Activated CD8-positive, alpha-beta memory T cell treated with anti-CD3 and anti-CD28 coated beads for 24 hours (primary cell): ENCODE measurements around the gene MR1.
"Not testable (repeated sequence)": the region's sequence is repeated elsewhere in the genome, so short reads cannot be mapped to it uniquely, and the experiment has no call there.

Source experiments
- DNase-seq: peaks from one replicate; pipeline ENCODE4 v3.0.0-alpha.2; 2020

The MR1 gene

GRCh38 chr1:181032535-181032934 lies 1.2 kb upstream of the MR1 start:
- no peak for DNase-seq

- peak; percentile 81 for DNase-seq
Observed at GRCh38 chr1:181033128-181033798, 520 bp upstream of the MR1 start.

DNA sequence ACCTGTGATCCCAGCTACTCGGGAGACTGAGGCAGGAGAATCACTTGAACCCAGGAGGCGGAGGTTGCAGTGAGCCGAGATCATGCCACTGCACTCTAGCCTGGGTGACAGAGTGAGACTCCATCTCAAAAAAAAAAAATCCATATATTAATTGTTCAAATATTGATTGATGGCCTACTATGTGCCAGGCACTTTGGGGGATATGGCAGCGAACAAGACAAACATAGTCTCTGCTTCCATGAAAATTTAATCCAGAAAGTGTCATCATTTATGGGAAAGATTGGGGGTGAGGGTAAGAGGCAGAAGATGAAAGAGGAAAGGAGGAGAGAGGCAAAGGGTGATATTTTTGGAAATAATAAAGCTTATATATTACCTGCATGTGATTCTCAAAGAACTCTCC lies 1.4 kb downstream of the MR1 start:
- DNase-seq: not testable (repeated sequence)

DNA sequence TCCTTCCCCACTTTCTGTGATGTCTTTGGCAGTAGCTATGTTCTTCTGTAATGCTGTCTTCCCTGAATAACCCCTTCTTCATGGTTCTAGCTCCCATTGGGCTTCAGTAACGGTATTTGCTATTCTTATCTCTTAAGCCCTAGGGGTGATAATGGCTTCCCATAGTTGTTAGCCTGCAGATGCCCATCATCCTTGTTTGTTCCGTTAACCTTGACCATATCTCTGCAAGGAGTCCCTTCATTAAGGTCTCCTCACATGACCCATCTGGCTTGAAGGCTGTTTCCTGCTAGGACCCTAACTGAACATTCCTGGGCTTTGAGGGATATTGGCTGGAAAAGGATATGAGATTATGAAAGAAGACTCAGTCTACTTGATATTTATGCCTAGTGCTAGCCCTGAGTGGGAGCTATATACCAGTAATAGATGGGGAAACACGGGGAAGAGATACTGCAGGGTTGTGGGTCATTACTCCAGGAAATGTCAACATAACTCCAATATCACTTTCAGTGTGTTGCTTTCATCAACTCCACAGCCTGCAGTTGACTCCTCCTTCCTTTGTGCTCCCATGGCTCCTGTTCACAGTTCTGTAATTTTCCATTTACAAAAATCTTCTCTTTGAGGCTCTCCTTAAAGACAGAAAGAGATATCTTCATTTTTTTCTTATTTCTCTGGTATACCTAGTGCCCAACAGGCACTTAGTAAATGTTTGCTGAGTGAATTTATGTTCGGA lies 2.5 kb downstream of the MR1 start:
- no peak for DNase-seq

- no peak for DNase-seq
Observed at GRCh38 chr1:181037386-181037785, 3.6 kb downstream of the MR1 start.

GRCh38 chr1:181038399-181038873 lies 4.7 kb downstream of the MR1 start:
- DNase-seq: peak; percentile 80

GRCh38 chr1:181040284-181040865 lies 6.6 kb downstream of the MR1 start:
- DNase-seq: no peak

DNA sequence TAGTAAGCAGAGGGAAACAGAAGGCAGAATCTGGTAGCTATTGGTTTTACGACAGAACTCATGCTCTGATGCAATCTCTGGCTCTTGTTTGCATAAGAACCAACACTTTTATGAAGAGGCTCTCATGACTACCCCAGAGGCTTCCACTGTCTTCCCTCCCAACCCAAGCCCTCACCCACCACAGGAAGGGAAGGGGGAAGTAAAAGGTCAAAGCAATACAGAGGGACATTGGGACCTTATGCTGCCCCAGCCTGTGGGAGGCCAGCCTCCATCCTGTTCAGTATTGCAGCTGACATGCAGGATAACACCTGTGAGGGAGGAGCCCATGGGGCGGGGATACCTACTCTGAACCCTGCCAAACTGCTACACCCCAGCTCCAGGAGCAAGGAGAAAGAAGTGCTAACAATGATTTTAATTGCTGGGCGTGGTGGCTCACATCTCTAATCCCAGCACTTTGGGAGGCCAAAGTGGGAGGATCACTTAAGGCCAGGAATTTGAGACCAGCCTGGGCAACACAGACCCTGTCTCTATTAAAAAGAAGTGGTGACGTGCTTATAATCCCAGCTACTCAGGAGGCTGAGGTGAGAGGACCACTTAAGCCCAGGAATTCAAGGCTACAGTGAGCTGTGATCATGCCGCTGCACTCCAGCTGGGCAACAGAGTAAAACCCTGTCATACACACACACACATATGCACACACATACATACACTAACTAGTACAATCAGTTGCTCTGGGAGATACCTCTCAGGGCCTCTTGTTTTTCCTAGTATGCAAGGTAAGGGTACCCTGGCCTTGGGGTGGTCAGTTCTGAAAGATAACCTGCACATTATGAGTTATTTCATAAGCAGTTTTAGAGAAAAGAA lies 9.5 kb downstream of the MR1 start:
- DNase-seq: no peak

DNA sequence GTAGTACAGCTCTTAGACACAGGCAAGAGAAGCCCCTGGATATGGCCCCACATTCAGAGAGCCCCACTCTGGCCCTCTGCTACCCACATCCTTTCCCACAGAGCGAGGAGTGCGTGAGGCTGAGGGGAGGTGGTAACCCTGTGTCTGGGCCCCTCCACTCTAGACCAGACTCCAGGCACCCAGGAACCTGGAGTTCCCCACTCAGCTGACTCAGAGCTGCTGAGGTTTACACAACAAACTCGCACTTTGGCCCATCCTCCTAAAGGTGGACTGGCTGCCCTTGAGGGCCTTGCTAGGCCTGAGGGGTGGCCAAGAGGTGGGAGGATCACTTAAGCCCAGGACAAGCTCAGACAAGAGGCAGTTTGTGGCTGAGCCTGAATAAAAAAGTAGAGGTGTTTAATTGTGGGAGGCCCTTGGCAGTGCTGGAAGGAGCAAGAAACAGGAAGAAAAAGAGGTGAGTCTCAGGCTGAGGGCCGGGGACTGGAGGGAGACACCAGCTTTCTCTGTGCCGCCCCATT lies 10.7 kb downstream of the MR1 start:
- peak; percentile 79 for DNase-seq

GRCh38 chr1:181045946-181046345 lies 12.2 kb downstream of the MR1 start:
- DNase-seq: not testable (repeated sequence)

DNA sequence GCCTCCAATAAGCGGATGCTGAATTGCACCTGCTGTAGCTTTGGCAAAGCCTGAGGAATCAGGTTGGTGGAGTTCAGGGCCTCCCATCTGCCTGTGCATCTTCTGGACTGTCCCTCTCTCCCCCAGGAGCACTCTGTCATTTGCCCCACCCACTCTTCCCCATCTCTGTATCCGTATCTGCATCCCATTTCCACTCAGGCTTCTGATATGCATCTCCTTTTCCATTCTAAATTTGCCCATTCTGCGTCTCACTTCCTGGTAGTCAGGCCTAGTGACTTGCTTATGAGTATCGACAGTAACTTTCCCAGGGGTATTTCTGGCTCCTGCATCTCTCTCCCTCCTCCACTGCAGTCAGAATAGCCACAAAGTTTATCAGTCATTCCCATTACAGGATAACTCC lies 15.6 kb downstream of the MR1 start:
- DNase-seq: no peak

DNA sequence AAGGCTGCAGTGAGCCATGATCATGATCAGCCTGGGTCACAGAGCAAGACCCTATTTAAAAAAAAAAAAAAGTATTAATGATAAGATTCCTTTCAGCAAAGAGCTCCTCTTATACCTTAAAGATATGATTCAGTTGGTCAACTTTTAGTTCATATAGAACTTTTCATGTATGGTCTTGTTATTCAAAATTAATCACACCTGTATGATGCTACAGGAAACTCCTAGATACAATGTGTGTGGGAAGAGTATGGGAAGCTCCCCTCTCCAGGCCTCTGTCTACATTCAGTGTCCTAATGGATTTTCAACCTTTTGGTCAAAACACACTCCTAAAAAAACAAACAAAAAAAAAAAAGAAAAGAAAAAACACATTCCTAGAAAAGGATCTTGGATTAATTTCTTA lies 17.1 kb downstream of the MR1 start:
- no peak for DNase-seq

- DNase-seq: no peak
Observed at GRCh38 chr1:181056560-181056959, 22.8 kb downstream of the MR1 start.

GRCh38 chr1:181057079-181057478 lies 23.3 kb downstream of the MR1 start:
- no peak for DNase-seq

GRCh38 chr1:181059435-181059834 lies 25.7 kb downstream of the MR1 start:
- no peak for DNase-seq

DNA sequence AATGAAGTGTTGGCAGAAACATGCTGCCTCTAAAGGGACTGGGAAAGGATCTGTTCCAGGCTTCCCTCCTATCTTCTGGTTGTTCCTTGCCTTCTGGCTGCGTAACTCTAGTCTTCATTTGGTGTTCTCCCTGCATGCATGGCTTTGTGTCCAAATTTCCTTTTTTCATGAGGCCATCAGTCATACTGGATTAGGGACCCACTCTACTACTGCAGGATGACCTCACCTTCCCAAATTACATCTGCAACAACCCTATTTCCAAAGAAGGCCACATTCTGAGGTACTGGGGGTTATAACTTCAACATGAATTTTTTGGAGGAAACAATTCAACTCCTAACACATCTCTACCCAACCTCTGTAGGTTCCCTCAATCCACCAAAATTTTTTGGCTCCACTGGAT lies 26.3 kb downstream of the MR1 start:
- no peak for DNase-seq

DNA sequence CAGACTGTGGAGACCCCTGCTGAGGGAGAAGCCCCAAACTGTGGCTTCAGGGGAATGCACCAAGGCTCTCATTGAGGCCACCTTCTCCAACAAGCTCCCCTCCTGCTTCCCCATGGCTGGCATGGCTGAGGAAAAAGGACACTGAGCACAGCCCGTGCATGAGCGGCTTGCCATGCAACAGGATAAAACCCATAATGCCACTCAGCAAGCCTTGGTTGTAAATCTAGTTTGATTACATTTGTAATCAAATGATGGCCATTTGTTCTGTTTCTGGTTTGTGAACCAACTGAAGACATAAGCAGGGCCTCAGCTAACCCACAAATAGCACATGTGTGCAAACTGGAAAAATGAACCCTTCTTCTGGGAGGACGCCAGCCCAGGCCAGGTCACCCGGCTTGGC lies 27.2 kb downstream of the MR1 start:
- not testable (repeated sequence) for DNase-seq

- no peak for DNase-seq
Observed at GRCh38 chr1:181061487-181061886, 27.7 kb downstream of the MR1 start.

GRCh38 chr1:181061891-181062835 lies 28.4 kb downstream of the MR1 start:
- peak; percentile 75 for DNase-seq

GRCh38 chr1:181062836-181063428 lies 29.1 kb downstream of the MR1 start:
- DNase-seq: peak; percentile 68

DNA sequence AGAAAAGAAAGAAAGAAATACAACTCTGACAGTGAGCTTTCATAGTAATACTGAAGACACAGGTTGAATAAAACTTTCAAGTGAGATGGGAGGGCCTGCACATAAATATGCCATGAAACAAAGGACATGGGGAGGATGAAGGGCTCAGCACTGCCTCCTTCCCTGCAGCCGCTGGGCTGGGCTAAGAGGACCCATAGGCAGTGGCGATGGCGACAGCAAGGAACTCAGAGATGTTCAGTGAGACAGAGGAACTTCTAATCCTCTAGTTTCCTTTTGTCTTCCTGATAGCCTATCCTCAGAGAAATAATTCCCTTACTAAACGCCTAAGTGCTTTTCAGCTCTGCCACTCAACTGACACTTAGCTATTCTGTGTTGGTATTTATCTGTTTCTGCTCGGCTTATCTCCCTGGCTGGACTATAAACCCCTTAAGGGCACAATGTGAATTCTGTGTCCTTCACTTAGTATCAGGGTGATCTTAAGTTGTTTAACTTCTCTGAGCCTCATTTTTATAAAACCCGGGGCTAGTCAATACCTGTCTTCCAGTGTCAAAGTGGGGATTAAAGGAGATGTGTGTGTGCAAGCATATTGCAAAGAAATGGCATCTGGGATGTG lies 30.3 kb downstream of the MR1 start:
- DNase-seq: no peak
